ENCODE results near the gene KLC4.

KLC4 gene

DNA sequence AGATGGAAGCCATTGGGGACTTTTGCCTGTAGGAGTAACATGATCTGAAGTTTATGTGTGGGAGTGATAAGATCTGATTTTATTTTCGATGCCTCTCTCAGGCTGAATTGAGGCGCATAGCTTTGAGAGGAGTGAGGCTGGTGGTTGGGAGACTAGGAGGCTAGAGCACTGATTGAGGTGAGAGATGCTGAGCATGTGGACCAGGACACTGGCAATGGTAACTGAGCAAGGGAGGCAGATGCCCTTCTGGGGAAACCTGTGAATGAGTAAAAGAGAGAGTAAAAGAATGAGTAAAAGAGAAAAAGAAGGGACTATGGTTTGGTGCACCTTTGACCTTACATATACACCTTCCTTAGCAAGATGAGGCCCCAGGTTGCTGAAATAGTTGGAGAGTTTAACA is 35.0 kb upstream of the KLC4 start:
- TF ChIP-seq, protein P1, sequence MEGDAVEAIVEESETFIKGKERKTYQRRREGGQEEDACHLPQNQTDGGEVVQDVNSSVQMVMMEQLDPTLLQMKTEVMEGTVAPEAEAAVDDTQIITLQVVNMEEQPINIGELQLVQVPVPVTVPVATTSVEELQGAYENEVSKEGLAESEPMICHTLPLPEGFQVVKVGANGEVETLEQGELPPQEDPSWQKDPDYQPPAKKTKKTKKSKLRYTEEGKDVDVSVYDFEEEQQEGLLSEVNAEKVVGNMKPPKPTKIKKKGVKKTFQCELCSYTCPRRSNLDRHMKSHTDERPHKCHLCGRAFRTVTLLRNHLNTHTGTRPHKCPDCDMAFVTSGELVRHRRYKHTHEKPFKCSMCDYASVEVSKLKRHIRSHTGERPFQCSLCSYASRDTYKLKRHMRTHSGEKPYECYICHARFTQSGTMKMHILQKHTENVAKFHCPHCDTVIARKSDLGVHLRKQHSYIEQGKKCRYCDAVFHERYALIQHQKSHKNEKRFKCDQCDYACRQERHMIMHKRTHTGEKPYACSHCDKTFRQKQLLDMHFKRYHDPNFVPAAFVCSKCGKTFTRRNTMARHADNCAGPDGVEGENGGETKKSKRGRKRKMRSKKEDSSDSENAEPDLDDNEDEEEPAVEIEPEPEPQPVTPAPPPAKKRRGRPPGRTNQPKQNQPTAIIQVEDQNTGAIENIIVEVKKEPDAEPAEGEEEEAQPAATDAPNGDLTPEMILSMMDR (IDR thresholded peaks at IDR 0.05) = no peak
- TF ChIP-seq ZFX (IDR thresholded peaks at IDR 0.05; ENCODE audit: borderline replicate concordance) = no peak
- H3K27ac ChIP-seq = no peak overlapping the region

GRCh38 chr6:43026365-43026764 is 33.1 kb upstream of the KLC4 start:
- no peak overlapping the region for H3K27ac ChIP-seq

DNA sequence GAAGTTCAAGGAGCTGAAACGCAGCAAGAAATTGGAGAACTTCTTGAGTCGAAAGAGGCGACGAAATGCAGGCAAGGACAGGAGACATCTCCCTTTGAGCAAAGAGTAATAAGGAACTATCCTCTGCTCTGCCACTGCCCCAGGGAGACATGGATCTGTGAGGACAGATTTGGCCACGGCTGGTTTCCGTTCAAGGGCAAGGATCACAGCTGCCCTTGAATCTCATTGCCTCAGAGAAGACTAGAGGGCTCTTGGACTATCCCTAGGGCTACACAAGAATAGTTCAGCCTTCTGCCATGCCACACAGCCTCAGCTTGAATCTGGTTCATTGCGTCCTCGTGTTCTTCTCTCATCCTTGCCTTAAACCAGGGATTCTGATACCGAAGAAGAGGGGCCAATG is 30.3 kb upstream of the KLC4 start:
- no peak overlapping the region for H3K27ac ChIP-seq
- TF ChIP-seq ZFX (IDR thresholded peaks at IDR 0.05; ENCODE audit: borderline replicate concordance) = no peak
- TF ChIP-seq, protein P1 (IDR thresholded peaks at IDR 0.05) = no peak

More at GRCh38 chr6:43026365-43026764, 33.1 kb upstream of the KLC4 start:
- TF ChIP-seq, protein P1 (IDR thresholded peaks at IDR 0.05) = no peak
- no peak for TF ChIP-seq ZFX (IDR thresholded peaks at IDR 0.05; ENCODE audit: borderline replicate concordance)

GRCh38 chr6:43032326-43032725 is 27.1 kb upstream of the KLC4 start:
- no peak for TF ChIP-seq ZFX (IDR thresholded peaks at IDR 0.05; ENCODE audit: borderline replicate concordance)
- TF ChIP-seq, protein P1 (IDR thresholded peaks at IDR 0.05) = no peak
- 0 out of 2 replicates have a peak overlapping the region, but pooled peaks have one; percentile 12 for H3K27ac ChIP-seq

- no peak for TF ChIP-seq ZFX (IDR thresholded peaks at IDR 0.05; ENCODE audit: borderline replicate concordance)
- TF ChIP-seq, protein P1 (IDR thresholded peaks at IDR 0.05) = no peak
- no peak overlapping the region for H3K27ac ChIP-seq
These were observed 25.8 kb upstream of the KLC4 start for GRCh38 chr6:43033496-43034189.

DNA sequence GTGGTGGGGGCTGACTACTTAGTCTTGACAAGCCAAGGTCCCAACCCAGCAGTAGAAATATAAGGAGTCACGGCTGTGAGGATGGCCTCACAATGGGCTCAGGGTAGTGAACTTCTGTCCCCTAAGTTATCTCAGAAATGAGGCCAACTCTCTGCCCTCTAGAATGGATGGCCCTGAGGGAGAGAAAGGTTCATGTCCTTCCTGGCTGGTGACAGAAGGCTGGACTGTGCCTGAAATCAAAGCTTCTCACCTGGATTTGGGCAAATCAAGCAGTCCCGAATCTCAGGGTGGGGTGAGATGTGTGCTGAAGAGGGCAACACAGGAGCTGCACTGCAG is 25.3 kb upstream of the KLC4 start:
- H3K27ac ChIP-seq = no peak overlapping the region
- TF ChIP-seq, protein P1 (IDR thresholded peaks at IDR 0.05) = no peak
- TF ChIP-seq ZFX (IDR thresholded peaks at IDR 0.05; ENCODE audit: borderline replicate concordance) = no peak

GRCh38 chr6:43035495-43036194 is 23.8 kb upstream of the KLC4 start:
- no peak overlapping the region for H3K27ac ChIP-seq
- TF ChIP-seq, protein P1 (IDR thresholded peaks at IDR 0.05) = no peak
- TF ChIP-seq ZFX (IDR thresholded peaks at IDR 0.05; ENCODE audit: borderline replicate concordance) = no peak

All from 22Rv1 (cell line).